Left hindlimb (tissue), 1 donor: ENCODE results near the gene MRPL14.
"Not testable (repeated sequence)": the region's sequence is repeated elsewhere in the genome, so short reads cannot be mapped to it uniquely, and the experiment has no call there.

ENCODE experiments used
- DNase-seq: peaks from one replicate; pipeline ENCODE4 v3.0.0-alpha.2; 2018

MRPL14 gene

DNA sequence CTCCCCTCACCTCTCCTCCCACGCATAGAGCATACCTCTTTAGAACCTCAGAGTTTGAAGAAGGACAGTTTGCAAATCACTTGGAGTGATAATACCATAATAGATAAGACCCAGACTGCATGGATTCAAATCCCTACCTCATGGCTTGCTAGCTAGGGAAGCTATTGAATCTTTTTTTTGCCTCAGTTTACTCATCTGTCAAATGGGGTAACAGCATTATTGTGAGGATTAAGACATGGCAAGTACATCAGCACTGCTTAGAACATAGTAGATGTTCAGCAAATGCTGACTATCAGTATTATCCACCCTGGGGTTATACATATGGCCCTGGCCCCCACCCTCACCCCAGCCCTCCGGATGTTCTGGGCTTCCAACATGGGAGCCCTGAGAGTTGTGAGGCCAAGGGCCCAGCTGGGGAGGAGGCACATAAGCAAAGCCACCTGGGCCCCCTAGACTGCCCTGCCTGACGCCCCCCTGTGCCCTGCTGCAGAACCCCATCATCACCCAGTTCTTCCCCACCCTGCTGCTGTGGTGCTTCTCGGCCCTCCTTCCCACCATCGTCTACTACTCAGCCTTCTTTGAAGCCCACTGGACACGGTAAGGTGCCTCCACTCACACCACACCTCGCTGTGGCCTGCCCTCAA, 22.2 kb upstream of the MRPL14 start:
- no peak for DNase-seq

- no peak for DNase-seq
Observed at GRCh38 chr6:44148306-44148705, 21.1 kb upstream of the MRPL14 start.

DNA sequence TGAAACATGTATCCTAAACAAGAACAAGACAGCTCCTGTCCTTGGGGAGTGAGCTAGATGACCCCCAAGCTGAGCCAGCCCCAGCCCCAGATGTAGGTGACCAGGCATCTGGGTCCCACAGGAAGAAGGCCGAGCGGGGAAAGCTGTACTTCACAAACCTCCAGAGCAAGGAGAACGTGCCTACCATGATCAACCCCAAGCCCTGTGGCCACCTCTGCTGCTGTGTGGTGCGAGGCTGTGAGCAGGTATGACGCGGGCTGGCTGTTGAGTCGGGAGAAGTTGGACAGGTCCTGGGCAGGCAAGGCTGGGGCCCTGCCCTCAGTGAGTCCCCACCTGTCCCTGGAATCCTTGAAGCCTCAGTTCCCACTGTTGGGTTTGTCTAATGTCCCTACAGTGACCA, 20.0 kb upstream of the MRPL14 start:
- DNase-seq, result no peak

- DNase-seq, result no peak
Observed at GRCh38 chr6:44146685-44147084, 19.4 kb upstream of the MRPL14 start.

DNA sequence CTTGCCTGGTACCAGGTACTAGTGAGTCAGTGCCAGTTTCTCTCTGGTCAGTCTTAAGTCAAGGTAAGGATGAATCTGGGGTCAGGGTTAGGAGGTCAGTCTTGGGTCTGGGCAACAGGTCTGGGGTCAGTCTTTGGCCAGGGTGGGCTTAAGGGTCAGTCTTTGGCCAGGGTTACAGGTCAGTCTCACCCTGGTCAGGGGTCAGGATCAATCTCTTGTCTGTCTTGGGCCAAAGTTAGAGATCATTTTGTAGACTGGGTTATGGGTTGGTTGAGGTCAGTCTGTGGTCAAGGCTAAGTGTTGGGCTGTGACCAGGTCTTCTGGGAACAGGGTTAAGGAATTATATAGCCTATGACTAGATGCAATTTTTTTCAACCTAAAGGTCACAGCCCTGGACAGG, 18.6 kb upstream of the MRPL14 start:
- no peak for DNase-seq

- not testable (repeated sequence) for DNase-seq
Observed at GRCh38 chr6:44144536-44144935, 17.3 kb upstream of the MRPL14 start.

- no peak for DNase-seq
Observed at GRCh38 chr6:44143731-44144130, 16.5 kb upstream of the MRPL14 start.

- DNase-seq, result no peak
Observed at GRCh38 chr6:44142835-44143234, 15.6 kb upstream of the MRPL14 start.

DNA sequence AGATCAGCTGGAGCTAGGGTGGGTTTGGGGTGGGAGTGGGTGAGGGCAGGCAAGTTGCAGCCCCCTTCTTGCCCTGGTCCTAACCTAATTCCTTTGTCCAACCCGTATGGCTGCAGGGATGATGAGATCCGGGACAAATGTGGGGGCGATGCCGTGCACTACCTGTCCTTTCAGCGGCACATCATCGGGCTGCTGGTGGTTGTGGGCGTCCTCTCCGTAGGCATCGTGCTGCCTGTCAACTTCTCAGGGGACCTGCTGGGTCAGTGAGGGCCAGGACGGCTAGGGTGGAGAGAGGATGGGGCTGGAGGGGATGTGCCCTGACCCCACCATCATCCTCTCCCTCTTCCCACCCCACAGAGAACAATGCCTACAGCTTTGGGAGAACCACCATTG, 12.1 kb upstream of the MRPL14 start:
- no peak for DNase-seq

- no peak for DNase-seq
Observed at GRCh38 chr6:44138717-44139350, 11.6 kb upstream of the MRPL14 start.

DNA sequence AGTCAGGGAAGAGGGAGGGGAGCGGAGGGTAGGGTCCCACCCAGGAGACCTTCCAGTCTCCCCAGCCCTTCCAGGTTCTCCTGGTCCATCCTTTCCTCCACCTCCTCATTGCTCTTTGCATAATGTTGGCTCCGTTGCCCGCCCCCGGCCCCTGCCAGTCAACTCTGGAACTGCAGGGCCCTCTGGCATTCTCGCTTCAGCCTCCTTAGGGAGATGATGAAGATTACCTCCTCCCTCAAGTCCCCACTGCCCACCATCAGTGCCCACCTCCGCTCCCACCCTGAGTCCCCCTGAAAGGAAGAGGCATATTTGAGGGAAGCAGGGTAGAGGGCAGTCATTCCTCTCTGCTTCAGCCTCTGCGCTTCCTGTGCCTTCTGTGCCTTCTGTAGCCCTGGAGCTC, 8.6 kb upstream of the MRPL14 start:
- DNase-seq, result peak; percentile 8

DNA sequence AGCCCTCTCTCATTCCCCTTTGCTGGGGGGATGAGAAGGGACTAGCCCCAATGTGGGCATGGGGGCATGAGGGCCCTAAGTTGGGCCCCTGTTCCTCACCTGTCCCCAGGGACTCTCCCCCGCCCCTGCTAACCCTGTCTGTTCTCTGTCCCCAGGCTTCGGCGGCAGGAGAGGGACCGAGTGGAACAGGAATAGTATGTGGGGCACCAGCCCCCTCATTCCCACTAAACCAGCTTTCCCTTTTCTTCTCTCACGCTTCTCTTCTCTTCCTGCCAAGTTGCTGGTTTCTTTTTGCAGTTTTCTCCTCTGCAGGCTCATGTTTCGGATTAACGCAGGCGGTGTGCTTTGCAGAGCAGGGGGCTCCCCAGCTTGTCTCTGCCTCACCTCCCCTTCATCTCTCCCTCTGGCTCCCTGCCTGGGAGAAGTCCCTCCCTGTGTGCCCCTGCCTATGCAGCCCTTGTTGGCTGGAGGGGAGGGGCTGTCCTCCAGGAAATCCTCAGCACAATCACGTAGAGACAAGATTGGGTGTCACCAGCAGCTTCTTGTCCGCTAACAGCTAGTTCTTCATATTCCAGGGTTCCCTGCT, 8.0 kb upstream of the MRPL14 start:
- no peak for DNase-seq

DNA sequence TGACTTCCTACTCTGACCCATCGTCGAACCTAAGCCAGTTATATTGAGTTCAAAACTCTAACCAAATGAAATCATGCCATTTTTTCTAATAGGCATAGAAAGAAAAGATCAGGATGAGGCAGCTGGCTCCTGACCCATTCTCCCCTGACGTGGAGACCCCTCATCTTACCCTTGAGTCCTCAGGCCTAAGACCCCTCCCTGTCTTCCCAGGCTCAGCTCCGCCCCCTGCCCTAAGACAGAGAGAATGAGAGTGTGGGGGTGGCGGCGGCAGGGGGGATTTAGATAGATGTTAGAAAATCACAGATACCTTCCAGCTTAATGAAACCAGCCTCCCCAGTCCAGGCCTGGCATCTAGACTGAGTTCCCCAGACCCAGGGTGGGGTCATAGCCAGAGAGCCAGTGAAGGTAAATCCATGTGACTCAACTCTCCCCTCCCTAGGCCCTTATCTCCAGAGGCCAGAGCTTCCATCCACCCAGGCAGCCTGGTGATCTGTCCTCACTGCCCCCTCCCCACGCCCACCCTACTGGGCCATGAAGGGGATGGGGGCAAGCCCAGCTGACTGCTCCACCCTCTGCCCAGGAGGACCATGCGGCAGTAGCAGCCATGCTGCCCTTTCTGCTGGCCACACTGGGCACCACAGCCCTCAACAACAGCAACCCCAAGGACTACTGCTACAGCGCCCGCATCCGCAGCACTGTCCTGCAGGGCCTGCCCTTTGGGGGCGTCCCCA, 6.9 kb upstream of the MRPL14 start:
- DNase-seq, result no peak

DNA sequence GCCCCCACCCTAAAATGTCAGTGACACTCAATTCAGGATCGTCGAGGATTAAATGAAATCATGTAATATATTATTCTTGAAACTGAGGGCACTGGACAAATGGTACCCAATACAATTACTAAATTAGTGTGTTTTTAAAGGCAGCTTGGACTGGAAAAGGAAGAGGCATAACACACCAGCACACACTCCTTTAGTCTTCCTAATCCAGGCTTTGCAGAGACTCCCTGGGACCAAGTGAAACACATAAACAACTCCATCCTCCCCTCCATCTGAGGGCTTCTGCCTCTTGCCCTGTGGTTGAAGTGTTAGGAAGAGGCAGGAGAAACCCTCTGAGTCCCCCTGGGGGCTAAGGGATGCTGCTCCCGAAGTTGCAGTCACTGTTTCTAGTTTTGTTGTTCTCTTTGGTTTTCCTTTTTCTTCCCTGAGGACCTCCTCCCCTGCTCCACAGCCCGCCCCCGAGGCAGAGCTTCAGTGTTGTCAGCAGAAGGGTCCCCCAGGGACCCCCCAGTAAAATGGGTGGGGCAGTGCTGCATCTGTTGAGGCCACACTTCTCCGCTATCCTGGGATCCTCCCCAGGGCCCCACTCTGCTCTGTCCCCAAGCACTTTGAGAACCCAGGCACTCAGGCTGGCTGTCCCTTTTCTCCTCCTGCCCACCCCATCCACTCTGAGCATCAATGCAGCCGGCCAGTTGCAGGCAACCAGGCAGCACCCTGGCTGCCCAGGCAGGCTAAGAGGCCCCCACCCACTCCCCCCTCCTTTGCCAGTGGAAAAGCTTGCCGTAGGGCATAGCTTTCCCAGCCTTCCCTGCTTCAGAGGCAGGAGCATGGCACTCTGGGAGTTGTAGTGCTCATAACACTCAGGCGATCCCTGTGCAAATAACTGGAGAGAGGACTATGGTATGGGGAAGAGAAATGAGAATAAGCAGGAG, 6.0 kb upstream of the MRPL14 start:
- DNase-seq, result no peak

GRCh38 chr6:44132476-44132875, 5.2 kb upstream of the MRPL14 start:
- no peak for DNase-seq

- no peak for DNase-seq
Observed at GRCh38 chr6:44131892-44132291, 4.6 kb upstream of the MRPL14 start.

DNA sequence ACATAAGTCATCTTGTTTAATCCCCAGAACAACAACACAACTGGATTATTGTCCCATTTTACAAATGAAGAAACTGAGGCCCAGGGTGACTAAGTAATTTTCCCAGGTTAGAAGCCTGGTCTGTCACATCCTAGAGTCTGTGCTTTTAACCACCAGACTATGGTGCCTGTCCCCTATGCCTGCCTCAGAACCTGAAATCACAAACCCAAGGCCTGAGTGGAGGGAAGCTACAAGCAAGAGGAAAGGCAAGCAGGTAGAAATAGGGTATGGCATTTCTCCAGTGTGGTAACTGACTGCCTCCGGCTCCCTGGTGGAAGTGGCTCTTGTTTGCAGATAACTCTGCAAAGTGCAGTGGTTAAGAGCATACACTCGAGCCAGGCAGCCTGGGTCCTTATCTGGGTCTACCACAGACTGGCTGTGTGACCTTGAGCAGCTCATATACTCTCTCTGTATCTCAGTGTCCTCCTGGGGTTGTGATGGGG, 2.6 kb upstream of the MRPL14 start:
- DNase-seq, result no peak

DNA sequence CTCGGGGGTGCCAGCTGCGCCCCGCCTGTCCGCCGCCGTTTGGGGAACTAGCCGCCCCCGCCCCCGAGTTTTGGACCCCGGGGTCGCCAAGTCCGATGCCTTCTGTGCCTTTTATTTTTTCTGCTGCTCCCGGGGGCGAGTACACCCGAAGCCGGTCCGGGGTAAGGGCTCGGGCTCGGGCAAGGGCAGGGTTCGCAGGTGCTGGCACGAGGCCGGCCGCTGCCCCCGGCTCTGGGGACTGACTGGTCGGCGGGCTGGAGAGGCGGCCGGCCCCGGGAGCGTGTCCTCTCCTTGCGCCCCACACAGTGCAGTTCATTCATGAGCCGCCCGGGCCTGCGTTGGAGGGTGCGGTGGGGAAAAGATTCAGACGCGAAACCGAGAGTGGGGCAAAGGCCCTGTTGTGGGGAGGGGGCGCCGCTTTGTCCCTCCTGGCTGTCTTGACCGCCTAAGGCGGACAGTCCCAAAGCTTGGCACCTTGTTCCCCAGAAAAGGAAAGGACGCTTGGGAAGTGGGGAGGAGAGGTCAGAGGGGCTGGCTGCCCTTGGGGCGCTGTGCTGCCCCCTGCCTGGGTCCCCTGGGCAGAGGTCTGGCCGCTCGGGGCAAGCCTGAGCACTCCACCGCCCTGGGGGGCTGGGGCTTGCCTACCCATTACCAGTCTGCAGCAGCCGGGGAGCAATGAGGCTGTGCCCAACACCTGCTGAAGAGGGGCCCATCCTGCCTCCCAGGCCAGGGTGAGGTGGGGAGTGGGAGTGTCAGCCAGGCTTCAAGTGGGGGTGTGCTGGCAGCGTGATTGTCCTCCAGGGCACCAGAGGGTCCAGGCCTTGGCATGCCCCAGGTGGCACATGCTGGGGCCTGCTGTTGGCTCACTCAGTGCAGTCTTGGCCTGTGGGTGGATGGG, 1.0 kb upstream of the MRPL14 start:
- DNase-seq, result no peak

GRCh38 chr6:44126320-44127149, 717 bp downstream of the MRPL14 start:
- DNase-seq, result peak; percentile 80

GRCh38 chr6:44123544-44123943, 3.7 kb downstream of the MRPL14 start:
- DNase-seq, result no peak

- no peak for DNase-seq
Observed at GRCh38 chr6:44122801-44123200, 4.5 kb downstream of the MRPL14 start.
